Adrenal gland (tissue), 12 donors: ENCODE data around the gene AGAP5. TPM values are rescaled to one million over a fixed set of nuclear protein-coding genes. Genes with fewer than 3 reads are reported as not detected.
A peak's percentile ranks its signal among the peaks of the same experiment; 100 is the strongest.
"Not testable (repeated sequence)": the region's sequence is repeated elsewhere in the genome, so short reads cannot be mapped to it uniquely, and the experiment has no call there.

Source experiments
- DNase-seq, 7 donors: peaks; one replicate each; pipeline ENCODE4 v3.0.0-alpha.2; 2019 to 2020
- H3K27ac ChIP-seq, 5 donors: fragments of 200-600 bp; sonication (generic) in 4 of 5; 1 replicate in 3 of 5; 2 replicates in 2 of 5; pipeline versions ENCODE4 v1.5.1 to v1.8.0; 2016 to 2020; ENCODE audit warnings: mild to moderate bottlenecking in 1 of 5
- H3K27me3 ChIP-seq: fragments of 200-600 bp; 2 replicates; pipeline ENCODE4 v1.8.0; 2021
- H3K36me3 ChIP-seq, 2 donors: fragments of 200-600 bp; replicated peaks in 1 of 2; 1 replicate in 1 of 2; 2 replicates in 1 of 2; pipeline versions ENCODE4 v1.5.1 to v1.8.0; 2018 to 2022
- H3K4me1 ChIP-seq, 2 donors: fragments of 200-600 bp; replicated peaks in 1 of 2; 1 replicate in 1 of 2; 2 replicates in 1 of 2; pipeline versions ENCODE4 v1.5.1 to v1.8.0; 2018 to 2021
- H3K4me3 ChIP-seq, 4 donors: fragments of 200-600 bp; sonication (generic) in 3 of 4; one replicate each; pipeline ENCODE4 v1.5.1; 2016 to 2018
- H3K9me3 ChIP-seq, 3 donors: fragments of 200-600 bp; sonication (generic) in 1 of 3; replicated peaks in 1 of 3; 1 replicate in 2 of 3; 2 replicates in 1 of 3; pipeline versions ENCODE4 v1.5.1 to v1.8.0; 2016 to 2021
- CTCF ChIP-seq, 6 experiments: fragments of 450-650 bp in 4 of 6; fragments of 200-600 bp in 2 of 6; sonication (generic) in 1 of 6; IDR thresholded peaks; 1 replicate in 5 of 6; 2 replicates in 1 of 6; pipeline versions ENCODE4 v1.5.1 to v1.8.0; 2016 to 2021; ENCODE audit warnings: antibody characterized with exemption in 6 of 6, mild to moderate bottlenecking in 2 of 6, moderate library complexity in 1 of 6
- POLR2A ChIP-seq, 2 donors: fragments of 450-650 bp; IDR thresholded peaks; one replicate each; pipeline ENCODE4 v1.6.1; 2017; ENCODE audit warnings: antibody characterized with exemption in 2 of 2, mild to moderate bottlenecking in 2 of 2, moderate library complexity in 1 of 2
- WGBS, 4 donors: extraction: QIAGEN DNeasy Blood & Tissue Kit in 2 of 4; methylation state at CpG; one replicate each; pipeline versions ENCODE4 v1.1.5 to v1.1.7; 2013 to 2017; 5-methylcytosine and 5-hydroxymethylcytosine counted together
- intact Hi-C, 2 donors: fragments of 100-400 bp; cut with DNase I; formaldehyde crosslinking; loops; one replicate each; pipeline versions ENCODE4 v1.14.1 to v1.15.0; 2022 to 2023
- polyA plus RNA-seq, 3 donors: library from polyadenylated mRNA; stranded (reverse); fragments of 200-250 nt in 2 of 3; fragments of 350-450 nt in 1 of 3; fragmentation: Illumina TruSeq in 1 of 3; extraction: RNeasy Lipid Tissue Mini Kit (QIAGEN cat#74804) in 1 of 3; gene quantifications; one replicate each; pipeline ENCODE4 v1.2.3, GENCODE V29; 2013 to 2014
- total RNA-seq, 9 donors: library from RNA; depleted of rRNA in 4 of 9; stranded (reverse); fragments of >200 nt in 4 of 9; fragments of 120-200 nt in 1 of 9; fragmentation: NEBNext Ultra II Directional in 1 of 9; extraction: Animal tissue kit (Norgen Biotek cat#: 25700) in 1 of 9; gene quantifications; one replicate each; pipeline versions ENCODE4 v1.1.0 to v1.2.4, GENCODE V29; 2013 to 2023
- donor health status: healthy with polysubstance abuse.
- donor health status: Bipolar disorder and iron deficiency.
- donor health status: DM: yes; HTN: yes; CAD: no.
- donor health status: DM: no; HTN: no; CAD: no.
- donor health status: DM: no; HTN: no; CAD: no.
- donor health status: DM: yes; HTN: yes; CAD: no.

AGAP5 gene
- total and polyA plus RNA-seq, 12 donors: 4.6 to 19.0 (median 7.4) TPM

- Histone ChIP-seq H3K4me3 (no peak overlapping the region), H3K36me3 (peaks cover 0 to 66% of the 10 kb centered on the region in 2 donors), H3K27ac (peak overlapping the region in 4 of 5 donors; percentile 27 to 93 (median 63)), H3K9me3 (no peaks in the 10 kb centered on the region), H3K4me1 (peaks cover 21 to 36% of the 10 kb centered on the region in 2 donors), H3K27me3 (no peaks in the 10 kb centered on the region)
- DNase-seq: no peak
- 36 to 53% (median 45%) methylated on average over 1 of the region's 1 CpG for WGBS, 4 donors
- intact Hi-C loops: no loop called here
- TF ChIP-seq POLR2A (IDR thresholded peaks at IDR 0.05) (no peak), CTCF (IDR thresholded peaks at IDR 0.05) (no peak)
These were observed 18.3 kb upstream of the AGAP5 start for GRCh38 chr10:73716251-73716650.

GRCh38 chr10:73715179-73716156 lies 17.6 kb upstream of the AGAP5 start:
- Histone ChIP-seq H3K4me1 (peaks cover 21 to 36% of the 10 kb centered on the region in 2 donors), H3K27ac (peak overlapping the region in 3 of 5 donors; percentile 40 to 93 (median 86)), H3K36me3 (peaks cover 0 to 61% of the 10 kb centered on the region in 2 donors)
- DNase-seq, H3K27me3 ChIP-seq, H3K9me3 ChIP-seq, H3K4me3 ChIP-seq, intact Hi-C loops: not testable (repeated sequence)
- 93 to 96% (median 94%) methylated on average over 15 to 17 of the region's 17 CpGs for WGBS, 4 donors

- DNase-seq, H3K27ac ChIP-seq, intact Hi-C loops, H3K9me3 ChIP-seq, H3K4me3 ChIP-seq, H3K27me3 ChIP-seq: not testable (repeated sequence)
- peaks cover 21 to 27% of the 10 kb centered on the region in 2 donors for H3K4me1 ChIP-seq
- peaks cover 0 to 55% of the 10 kb centered on the region in 2 donors for H3K36me3 ChIP-seq
- WGBS, 4 donors: 72 to 90% (median 80%) methylated on average over 3 of the region's 3 CpGs
These were observed 16.6 kb upstream of the AGAP5 start for GRCh38 chr10:73714483-73714882.

- peaks cover 0 to 50% of the 10 kb centered on the region in 2 donors for H3K36me3 ChIP-seq
- 92 to 97% (median 94%) methylated on average over 3 of the region's 3 CpGs for WGBS, 4 donors
These were observed 16.0 kb upstream of the AGAP5 start for GRCh38 chr10:73713912-73714311.

GRCh38 chr10:73711683-73712082 lies 13.8 kb upstream of the AGAP5 start:
- intact Hi-C loops, H3K27me3 ChIP-seq, H3K4me3 ChIP-seq, H3K4me1 ChIP-seq, H3K9me3 ChIP-seq, DNase-seq, H3K27ac ChIP-seq: not testable (repeated sequence)
- peaks cover 0 to 34% of the 10 kb centered on the region in 2 donors for H3K36me3 ChIP-seq
- 91 to 96% (median 94%) methylated on average over 5 of the region's 5 CpGs for WGBS, 4 donors

More at GRCh38 chr10:73713912-73714311, 16.0 kb upstream of the AGAP5 start:
- H3K9me3 ChIP-seq, intact Hi-C loops, H3K27ac ChIP-seq, H3K4me3 ChIP-seq, DNase-seq, H3K27me3 ChIP-seq: not testable (repeated sequence)
- H3K4me1 ChIP-seq: peaks cover 21 to 26% of the 10 kb centered on the region in 2 donors

- H3K27ac ChIP-seq, intact Hi-C loops, H3K4me1 ChIP-seq, H3K9me3 ChIP-seq, H3K4me3 ChIP-seq, DNase-seq, H3K27me3 ChIP-seq: not testable (repeated sequence)
- peaks cover 0 to 18% of the 10 kb centered on the region in 2 donors for H3K36me3 ChIP-seq
- 95 to 100% (median 98%) methylated on average over 1 of the region's 1 CpG for WGBS, 4 donors
These were observed 10.2 kb upstream of the AGAP5 start for GRCh38 chr10:73708122-73708521.

- H3K36me3 ChIP-seq: peaks cover 0 to 17% of the 10 kb centered on the region in 2 donors
- H3K4me3 ChIP-seq, H3K4me1 ChIP-seq, H3K9me3 ChIP-seq, intact Hi-C loops, H3K27ac ChIP-seq, DNase-seq, H3K27me3 ChIP-seq: not testable (repeated sequence)
These were observed 9.7 kb upstream of the AGAP5 start for GRCh38 chr10:73707628-73708027.

GRCh38 chr10:73706488-73706887 lies 8.6 kb upstream of the AGAP5 start:
- DNase-seq, intact Hi-C loops, H3K36me3 ChIP-seq, H3K27me3 ChIP-seq, H3K4me1 ChIP-seq, H3K9me3 ChIP-seq, H3K4me3 ChIP-seq, H3K27ac ChIP-seq: not testable (repeated sequence)
- 94 to 100% (median 98%) methylated on average over 2 of the region's 2 CpGs for WGBS, 4 donors

- DNase-seq, H3K4me3 ChIP-seq, H3K9me3 ChIP-seq, H3K4me1 ChIP-seq, intact Hi-C loops, H3K36me3 ChIP-seq, H3K27ac ChIP-seq, H3K27me3 ChIP-seq: not testable (repeated sequence)
- 79 to 93% (median 87%) methylated on average over 1 of the region's 1 CpG for WGBS, 4 donors
These were observed 7.7 kb upstream of the AGAP5 start for GRCh38 chr10:73705506-73706072.

GRCh38 chr10:73703924-73704323 lies 6.0 kb upstream of the AGAP5 start:
- H3K36me3 ChIP-seq, DNase-seq, H3K9me3 ChIP-seq, H3K4me3 ChIP-seq, intact Hi-C loops, H3K4me1 ChIP-seq, H3K27me3 ChIP-seq, H3K27ac ChIP-seq: not testable (repeated sequence)
